ENCODE data around the gene PCBD2. TPM values are rescaled to one million over a fixed set of nuclear protein-coding genes. Genes with fewer than 3 reads are reported as not detected.
"Not testable (repeated sequence)": the region's sequence is repeated elsewhere in the genome, so short reads cannot be mapped to it uniquely, and the experiment has no call there.

Gene PCBD2
- total and polyA plus RNA-seq, 2 of the 4 experiments (the other 2 are of a cell fraction) = 2.2 to 2.7 TPM

GRCh38 chr5:134910752-134911151 is 5.8 kb downstream of the PCBD2 start:
- intact Hi-C loops (cut with micrococcal nuclease); H3K18ac ChIP-seq (ENCODE audit: low read depth, low read length); H3K14ac ChIP-seq (replicated peaks; ENCODE audit: low read depth, low read length); H3K4me3 ChIP-seq (ENCODE audit: insufficient read depth, low read depth, low read length); H3K23ac ChIP-seq (ENCODE audit: low read depth, low read length); H2BK15ac ChIP-seq (ENCODE audit: low read depth, low read length); in situ Hi-C loops (cut with MboI; ENCODE audit: low sequenced_read_pairs); H3K36me3 ChIP-seq (ENCODE audit: control insufficient read depth, insufficient read depth, low read length); H4K5ac ChIP-seq (ENCODE audit: low read depth, low read length); H3K27me3 ChIP-seq (ENCODE audit: control insufficient read depth, insufficient read depth, low read length); BruUV-seq (replicated peaks); H2AK9ac ChIP-seq (replicated peaks; ENCODE audit: low read depth, low read length, poor library complexity); H2AK5ac ChIP-seq (ENCODE audit: low read depth, low read length); POLR2A ChIA-PET (ENCODE audit: unreplicated experiment); dilution Hi-C loops (cut with HindIII; ENCODE audit: low sequenced_read_pairs, unreplicated experiment); H2BK120ac ChIP-seq (ENCODE audit: low read depth, low read length); H2BK5ac ChIP-seq (ENCODE audit: low read depth, low read length, poor library complexity, severe bottlenecking); H2BK20ac ChIP-seq (ENCODE audit: low read depth, low read length); DNase-seq; CTCF ChIA-PET; H3K27ac ChIP-seq (ENCODE audit: insufficient read depth, low read length); H3K4ac ChIP-seq (ENCODE audit: low read depth, low read length); H4K8ac ChIP-seq (ENCODE audit: low read depth in 2 of 2, low read length in 2 of 2); ATAC-seq (ENCODE audit: low read depth); H3K4me1 ChIP-seq (ENCODE audit: control insufficient read depth, insufficient read depth, low read length); H3K56ac ChIP-seq (ENCODE audit: extremely low read depth, insufficient read depth, low read length); H3K9ac ChIP-seq (ENCODE audit: low read depth, low read length); H3K9me1 ChIP-seq (ENCODE audit: insufficient read depth, low read length); H2AFZ ChIP-seq (replicated peaks; ENCODE audit: low read length, poor library complexity); H3K9me3 ChIP-seq (ENCODE audit: control insufficient read depth, insufficient read depth, low read length); H4K91ac ChIP-seq (ENCODE audit: insufficient read depth, low read depth, low read length); H3K4me2 ChIP-seq (ENCODE audit: low read depth, low read length); H4K20me1 ChIP-seq (ENCODE audit: insufficient read depth, low read length): not testable (repeated sequence)
- peaks cover 6 to 21% of the 10 kb centered on the region in 2 experiments for H3K79me1 ChIP-seq (ENCODE audit: low read depth in 1 of 2, low read length in 2 of 2)
- WGBS, 2 experiments (ENCODE audit: extremely low coverage in 2 of 2, insufficient read length in 1 of 2) = no CpG with 5 or more reads among the region's 2 CpGs

Data from IMR-90 (cell line).